ENCODE data around the gene KCNAB1.

The KCNAB1 gene

GRCh38 chr3:156433138-156433537, 312.8 kb downstream of the KCNAB1 start:
- in situ Hi-C loops (cut with MboI; ENCODE audit: low sequenced_read_pairs) = no loop called here

DNA sequence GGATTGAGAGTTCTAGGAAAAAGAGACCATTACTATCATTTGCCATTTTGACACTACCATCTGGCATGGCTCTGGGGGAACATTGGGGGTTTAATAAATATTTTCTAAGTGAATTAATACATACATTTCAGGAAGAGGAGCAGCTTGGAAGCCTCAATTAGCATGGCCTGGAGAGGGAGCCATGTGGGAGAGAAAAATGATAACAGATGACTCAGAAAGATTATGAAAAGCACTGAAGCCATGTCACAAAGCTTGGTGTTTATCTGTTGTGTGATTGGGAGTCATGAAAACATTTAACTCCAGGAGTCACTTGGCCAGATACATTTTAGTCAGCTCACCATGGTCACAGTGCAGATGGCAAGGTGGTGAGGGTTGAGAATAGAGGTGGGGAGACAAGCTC, 313.5 kb downstream of the KCNAB1 start:
- in situ Hi-C loops (cut with MboI; ENCODE audit: low sequenced_read_pairs) = no loop called here

DNA sequence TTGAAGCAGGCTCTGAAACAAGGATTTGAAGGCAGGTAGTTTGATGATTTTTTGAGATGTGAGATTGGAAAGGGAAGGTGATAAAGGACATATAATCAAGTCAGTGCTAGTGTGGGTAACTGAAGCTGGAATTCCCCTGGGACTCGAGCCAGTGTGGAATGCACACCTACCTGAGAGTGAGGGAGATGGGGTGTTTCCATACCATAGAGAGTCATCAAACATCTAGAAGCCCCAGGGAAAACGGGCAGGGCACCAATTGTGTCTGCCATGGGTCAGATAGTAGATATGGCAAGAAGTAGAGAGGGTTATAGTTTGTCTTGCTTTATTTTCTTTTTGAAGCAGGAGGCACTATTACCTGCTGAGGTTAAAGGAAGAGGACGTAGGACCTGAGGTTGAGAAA, 314.5 kb downstream of the KCNAB1 start:
- in situ Hi-C loops (cut with MboI; ENCODE audit: low sequenced_read_pairs) = no loop called here

DNA sequence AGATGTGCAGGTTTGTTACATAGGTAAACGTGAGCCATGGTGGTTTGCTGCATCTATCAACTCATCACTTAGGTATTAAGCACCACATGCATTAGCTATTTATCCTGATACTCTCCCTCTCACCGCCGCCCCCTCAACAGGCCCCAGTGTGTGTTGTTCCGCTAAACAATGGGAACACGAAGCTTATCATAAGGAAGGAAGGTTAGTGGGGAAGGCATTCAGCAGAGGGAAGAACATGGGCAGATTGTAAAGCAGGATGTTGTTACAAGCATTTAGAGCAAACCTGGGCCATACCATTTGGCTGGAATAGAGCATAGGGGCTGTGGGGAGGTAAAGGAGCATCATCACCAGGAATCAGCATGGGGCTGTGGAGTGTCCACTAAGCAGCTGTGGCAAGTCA, 322.7 kb downstream of the KCNAB1 start:
- in situ Hi-C loops (cut with MboI; ENCODE audit: low sequenced_read_pairs) = no loop called here

GRCh38 chr3:156445117-156446090, 325.0 kb downstream of the KCNAB1 start:
- in situ Hi-C loops (cut with MboI; ENCODE audit: low sequenced_read_pairs) = no loop called here

GRCh38 chr3:156448300-156448699, 327.9 kb downstream of the KCNAB1 start:
- in situ Hi-C loops (cut with MboI; ENCODE audit: low sequenced_read_pairs) = no loop called here

DNA sequence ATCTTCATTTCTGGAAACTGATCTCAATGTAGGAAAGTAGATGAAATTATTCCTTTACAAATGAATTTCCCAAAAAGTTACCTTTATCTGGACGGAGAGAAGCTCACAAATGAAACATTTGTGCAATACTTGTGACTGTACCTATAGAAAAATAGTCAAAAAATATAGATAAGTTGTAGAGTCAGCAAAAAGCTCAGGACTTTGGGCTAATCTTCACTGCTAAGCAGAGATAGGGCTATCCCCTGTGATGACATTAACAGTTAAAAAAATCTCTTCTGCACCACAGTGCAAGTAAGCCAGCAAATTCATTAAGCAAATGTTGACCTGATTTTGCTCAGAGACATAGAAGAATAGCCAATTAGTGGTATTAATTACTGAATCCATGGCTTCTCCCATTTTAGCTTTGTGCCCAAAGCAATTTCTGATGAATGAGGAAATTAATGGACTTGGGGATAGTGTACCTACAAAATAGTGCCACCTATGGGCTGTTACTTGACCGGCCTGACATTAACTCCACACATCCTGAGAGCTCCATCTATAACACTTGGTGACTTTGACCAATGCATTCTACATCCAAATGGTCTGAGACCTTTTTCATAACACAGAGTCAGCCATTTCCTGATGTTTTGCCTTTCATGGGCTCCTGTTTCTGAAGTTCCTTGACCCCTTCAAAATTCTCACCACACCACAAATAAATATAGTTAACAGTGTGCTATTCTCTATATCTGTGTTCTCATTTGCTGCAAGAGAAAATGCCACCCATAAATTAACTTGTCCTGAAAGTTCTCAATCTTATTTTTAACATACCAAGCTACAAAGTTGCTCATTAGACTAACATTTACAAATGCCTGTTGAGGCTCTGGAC, 329.6 kb downstream of the KCNAB1 start:
- in situ Hi-C loops (cut with MboI; ENCODE audit: low sequenced_read_pairs) = no loop called here

DNA sequence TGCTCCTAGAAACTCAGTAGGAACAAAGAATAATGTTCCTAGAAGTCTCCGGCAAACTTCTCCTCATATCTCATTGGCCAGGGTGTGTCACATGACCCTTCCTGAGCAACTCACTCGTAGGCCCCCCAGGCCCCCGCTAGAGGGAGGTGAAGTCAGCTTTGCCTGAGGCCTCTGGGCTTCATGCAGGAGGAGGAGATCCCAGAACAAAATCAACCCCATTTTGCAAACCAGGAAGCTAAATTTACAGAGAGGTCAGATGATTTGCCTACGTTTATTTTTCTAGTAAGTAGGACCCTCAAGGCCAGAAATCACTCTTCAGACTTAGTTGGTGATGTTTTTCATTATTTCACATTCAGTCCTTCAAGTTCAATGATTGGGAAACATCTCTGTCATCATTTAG, 335.5 kb downstream of the KCNAB1 start:
- in situ Hi-C loops (cut with MboI; ENCODE audit: low sequenced_read_pairs) = no loop called here

DNA sequence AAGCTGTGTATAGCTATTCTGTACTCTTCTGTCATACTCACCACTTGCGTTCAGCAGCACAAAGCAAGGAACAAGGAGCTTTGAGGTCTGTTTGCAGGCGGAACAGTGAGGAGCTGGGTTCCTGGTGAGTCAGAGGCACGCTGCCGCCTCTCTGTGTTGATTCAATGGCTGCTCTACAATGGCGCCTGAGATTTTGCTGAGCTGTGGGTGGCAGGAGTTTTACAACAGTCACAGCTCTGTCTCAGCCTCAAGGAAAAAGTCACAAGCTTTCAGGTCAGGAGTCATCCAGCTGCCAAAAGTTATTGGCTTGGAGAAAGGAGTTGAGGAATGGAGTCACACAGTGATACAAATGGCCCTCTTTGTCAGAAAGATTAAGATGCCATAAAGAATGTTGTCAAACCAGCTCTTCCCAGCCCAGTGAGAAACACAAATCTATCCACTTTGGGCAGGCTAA, 336.4 kb downstream of the KCNAB1 start:
- in situ Hi-C loops (cut with MboI; ENCODE audit: low sequenced_read_pairs) = no loop called here

DNA sequence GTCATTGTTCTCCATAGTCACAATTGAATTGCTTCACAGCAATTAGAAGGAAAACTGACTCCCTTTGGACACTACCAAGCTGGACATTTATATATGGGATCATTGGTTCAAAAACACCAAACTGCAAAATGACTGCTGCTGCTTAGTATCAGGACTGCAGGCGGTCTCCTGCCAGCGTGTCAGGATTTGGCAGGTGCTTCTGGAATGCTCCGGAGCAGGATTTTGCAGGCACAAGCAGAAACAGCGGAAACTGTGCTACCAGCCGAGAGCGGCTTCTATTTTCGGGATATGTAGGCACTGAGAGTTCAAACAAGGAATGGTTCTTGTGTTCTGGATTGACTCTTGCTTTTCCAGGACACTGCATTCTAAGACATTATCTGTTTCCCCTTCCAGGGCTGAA, 339.1 kb downstream of the KCNAB1 start:
- in situ Hi-C loops (cut with MboI; ENCODE audit: low sequenced_read_pairs) = no loop called here

DNA sequence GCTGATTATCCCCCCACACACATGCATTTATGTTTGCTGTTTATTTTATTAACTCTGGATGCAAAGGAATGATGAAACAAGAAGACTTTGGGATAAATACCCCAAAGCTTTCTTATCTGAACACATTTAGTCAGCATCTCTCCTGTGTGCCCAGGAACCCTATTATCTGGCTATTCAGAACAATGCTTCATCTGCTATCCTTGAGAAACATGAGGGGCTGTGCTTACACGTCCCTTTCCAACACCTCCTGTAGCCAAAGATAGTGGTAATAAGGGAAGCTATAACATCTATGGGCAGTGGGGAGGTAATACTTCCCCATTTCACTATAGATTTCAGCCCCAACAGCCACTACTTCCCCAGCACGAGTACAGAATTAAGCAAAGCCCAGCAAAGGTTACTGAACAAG, 339.8 kb downstream of the KCNAB1 start:
- in situ Hi-C loops (cut with MboI; ENCODE audit: low sequenced_read_pairs) = no loop called here

GRCh38 chr3:156461889-156462288, 341.5 kb downstream of the KCNAB1 start:
- in situ Hi-C loops (cut with MboI; ENCODE audit: low sequenced_read_pairs) = no loop called here

DNA sequence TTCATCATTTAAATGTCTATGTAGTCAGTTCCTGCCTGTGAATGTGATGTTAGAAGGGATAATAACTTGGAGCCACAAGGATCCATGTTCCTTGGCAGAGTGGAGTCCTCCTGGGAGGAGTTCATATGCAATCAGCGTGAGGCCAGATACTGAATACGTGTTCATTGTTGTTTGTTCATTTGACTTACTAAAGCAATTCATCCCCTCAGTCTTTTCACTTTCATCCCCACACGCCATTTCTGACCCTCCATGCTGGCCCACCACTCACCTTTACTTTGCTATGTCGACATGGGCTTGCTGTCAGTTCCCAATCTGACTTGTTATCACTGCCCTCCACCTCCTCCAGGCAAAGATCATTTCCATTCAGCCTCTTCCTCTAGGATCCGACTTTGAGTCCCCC, 342.7 kb downstream of the KCNAB1 start:
- in situ Hi-C loops (cut with MboI; ENCODE audit: low sequenced_read_pairs) = no loop called here

GRCh38 chr3:156465194-156465593, 344.8 kb downstream of the KCNAB1 start:
- in situ Hi-C loops (cut with MboI; ENCODE audit: low sequenced_read_pairs) = no loop called here

DNA sequence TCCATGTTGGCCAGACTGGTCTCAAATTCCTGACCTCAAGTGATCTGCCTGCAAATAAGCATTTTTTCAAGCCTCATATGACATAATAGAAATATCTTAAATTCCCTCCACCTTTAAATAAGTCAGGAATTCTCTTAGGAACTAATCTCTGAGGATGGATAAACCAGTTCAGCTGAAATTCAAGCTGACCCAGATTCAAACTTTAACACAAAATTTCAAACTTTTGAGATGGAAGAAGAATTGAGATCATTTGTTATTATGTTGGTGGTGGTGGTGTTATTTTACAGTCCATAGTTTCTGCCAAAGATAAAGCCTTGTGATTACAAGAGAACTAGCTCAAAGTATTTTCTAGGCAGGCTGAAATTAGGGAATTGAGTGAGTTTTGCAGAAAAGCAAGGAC, 349.1 kb downstream of the KCNAB1 start:
- in situ Hi-C loops (cut with MboI; ENCODE audit: low sequenced_read_pairs) = no loop called here

DNA sequence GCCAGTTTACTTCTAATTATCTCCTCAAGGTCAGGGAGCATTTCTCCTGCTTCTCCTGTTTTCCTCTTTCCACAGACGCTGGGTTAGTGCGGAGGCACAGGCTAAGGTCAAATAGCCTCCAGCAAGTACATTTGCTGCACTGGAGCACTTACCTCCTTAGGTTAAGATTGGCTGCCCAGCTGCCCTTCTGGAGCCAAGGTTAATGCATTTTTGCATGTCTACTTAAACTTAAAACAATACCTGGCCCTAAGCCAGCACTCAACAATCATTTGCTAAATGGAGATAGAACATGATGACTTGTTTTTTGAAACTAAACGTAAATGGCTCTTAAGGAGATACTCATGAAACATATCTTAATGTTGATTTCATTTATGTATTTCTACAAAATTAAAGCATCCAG, 351.1 kb downstream of the KCNAB1 start:
- in situ Hi-C loops (cut with MboI; ENCODE audit: low sequenced_read_pairs) = no loop called here

GRCh38 chr3:156472150-156472549, 351.8 kb downstream of the KCNAB1 start:
- in situ Hi-C loops (cut with MboI; ENCODE audit: low sequenced_read_pairs) = no loop called here

- in situ Hi-C loops (cut with MboI; ENCODE audit: low sequenced_read_pairs) = no loop called here
Observed at GRCh38 chr3:156472684-156473083, 352.3 kb downstream of the KCNAB1 start.

DNA sequence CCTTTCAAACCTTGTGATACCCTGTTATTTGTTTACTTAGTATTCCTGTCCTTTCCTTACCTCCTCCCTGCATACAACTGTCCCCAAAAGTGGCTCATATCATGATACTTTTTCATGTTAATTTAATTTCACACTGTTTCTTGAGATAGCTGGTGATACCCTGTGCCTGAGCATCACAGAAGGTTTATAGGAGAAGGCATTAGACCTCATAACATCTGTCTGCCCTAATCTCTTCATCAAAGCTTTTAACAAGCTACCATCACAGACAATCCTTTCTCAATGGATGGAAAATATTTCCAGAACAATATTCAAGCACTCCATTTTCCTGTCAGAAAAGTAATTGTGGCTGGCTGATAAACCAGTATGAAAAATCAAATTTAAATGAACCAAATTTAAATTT, 353.0 kb downstream of the KCNAB1 start:
- in situ Hi-C loops (cut with MboI; ENCODE audit: low sequenced_read_pairs) = no loop called here

GRCh38 chr3:156474560-156475389, 354.4 kb downstream of the KCNAB1 start:
- in situ Hi-C loops (cut with MboI; ENCODE audit: low sequenced_read_pairs) = no loop called here

DNA sequence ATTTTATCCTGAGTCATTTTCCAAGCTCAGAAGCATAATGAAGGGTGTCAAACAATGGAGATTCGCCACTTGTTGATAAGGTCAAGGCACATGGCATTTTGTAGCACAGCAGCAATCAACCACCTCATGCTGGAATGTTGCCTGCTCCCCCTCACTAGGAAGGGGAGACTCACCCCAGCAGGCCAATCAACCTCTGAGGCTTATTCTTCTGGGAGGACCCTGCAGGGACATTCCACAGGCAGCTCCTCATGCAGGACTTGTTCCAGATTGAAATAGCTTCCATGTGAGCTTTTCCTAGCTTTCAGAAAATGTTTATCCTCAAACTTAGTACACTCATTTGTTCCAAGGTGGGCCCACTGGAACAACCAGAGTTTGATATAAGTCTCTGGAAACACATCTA, 356.9 kb downstream of the KCNAB1 start:
- in situ Hi-C loops (cut with MboI; ENCODE audit: low sequenced_read_pairs) = no loop called here

Measured in hTERT RPE-1 (cell line).